ENCODE measurements around the gene PADI4. TPM values are rescaled to one million over a fixed set of nuclear protein-coding genes. Genes with fewer than 3 reads are reported as not detected.

PADI4 gene
- total RNA-seq, 1 experiment from 2014 or later, result not detected

GRCh38 chr1:17260738-17261137 is 47.3 kb upstream of the PADI4 start:
- Histone ChIP-seq H3K36me3 (ENCODE audit: control insufficient read depth, insufficient read depth, low read length) (no peaks in the 10 kb centered on the region), H3K4me3 (ENCODE audit: low read depth in 2 of 2, low read length in 2 of 2) (no peak overlapping the region), H3K4me1 (ENCODE audit: control insufficient read depth, insufficient read depth, low read length) (peaks cover 2% of the 10 kb centered on the region; the same call in 1 of the 2 replicates), H3K9me3 (ENCODE audit: control insufficient read depth, insufficient read depth, low read depth, low read length) (no peaks in the 10 kb centered on the region), H3K27ac (ENCODE audit: low read length) (no peak overlapping the region), H3K27me3 (ENCODE audit: control insufficient read depth, insufficient read depth, low read length) (no peaks in the 10 kb centered on the region)
- ATAC-seq (no peak), DNase-seq (ENCODE audit: low read depth, low spot score) (no peak)
- ChIA-PET CTCF (no interaction called here), POLR2A (interaction anchor here (0.5 kb wide), 1 partner anchor 48 kb away, joined by 4 read pairs; no protein-coding TSS in a partner anchor)
- no TSS peak for BruUV-seq (replicated peaks)
- TF ChIP-seq SIN3A (IDR thresholded peaks at IDR 0.05; ENCODE audit: borderline replicate concordance, insufficient read depth, low read depth, low read length) (no peak), CTCF (IDR thresholded peaks at IDR 0.05) (no peak), POLR2AphosphoS5 (IDR thresholded peaks at IDR 0.05; ENCODE audit: low read depth, low read length) (no peak), REST (IDR thresholded peaks at IDR 0.05; ENCODE audit: insufficient read depth in 1 of 2, low read depth in 2 of 2, low read length in 1 of 2) (no peak), TCF7L2 (IDR thresholded peaks at IDR 0.05; ENCODE audit: low read depth, low read length) (no peak)
- in situ Hi-C loops (cut with HindIII; ENCODE audit: low pct_unique_long_range_greater_than_20kb, low sequenced_read_pairs) (no loop called here), intact Hi-C loops (cut with micrococcal nuclease; ENCODE audit: unreplicated experiment) (no loop called here)

- no peak overlapping the region for H3K4me3 ChIP-seq (ENCODE audit: low read depth in 2 of 2, low read length in 2 of 2)
- CTCF ChIA-PET, result no interaction called here
- intact Hi-C loops (cut with micrococcal nuclease; ENCODE audit: unreplicated experiment) (no loop called here), in situ Hi-C loops (cut with HindIII; ENCODE audit: low pct_unique_long_range_greater_than_20kb, low sequenced_read_pairs) (no loop called here)
- no peaks in the 10 kb centered on the region for H3K27me3 ChIP-seq (ENCODE audit: control insufficient read depth, insufficient read depth, low read length)
- no peak for ATAC-seq
- BruUV-seq (replicated peaks), result no TSS peak
- H3K4me1 ChIP-seq (ENCODE audit: control insufficient read depth, insufficient read depth, low read length), result no peaks in the 10 kb centered on the region
- POLR2A ChIA-PET, result no interaction called here
- no peak for TF ChIP-seq TCF7L2 (IDR thresholded peaks at IDR 0.05; ENCODE audit: low read depth, low read length)
- no peak for TF ChIP-seq REST (IDR thresholded peaks at IDR 0.05; ENCODE audit: insufficient read depth in 1 of 2, low read depth in 2 of 2, low read length in 1 of 2)
- no peak for TF ChIP-seq POLR2AphosphoS5 (IDR thresholded peaks at IDR 0.05; ENCODE audit: low read depth, low read length)
- no peak for TF ChIP-seq SIN3A (IDR thresholded peaks at IDR 0.05; ENCODE audit: borderline replicate concordance, insufficient read depth, low read depth, low read length)
- TF ChIP-seq CTCF (IDR thresholded peaks at IDR 0.05), result no peak
- DNase-seq (ENCODE audit: low read depth, low spot score), result no peak
- H3K36me3 ChIP-seq (ENCODE audit: control insufficient read depth, insufficient read depth, low read length), result no peaks in the 10 kb centered on the region
- no peak overlapping the region for H3K27ac ChIP-seq (ENCODE audit: low read length)
- no peaks in the 10 kb centered on the region for H3K9me3 ChIP-seq (ENCODE audit: control insufficient read depth, insufficient read depth, low read depth, low read length)
Measured at GRCh38 chr1:17263936-17264335, 44.1 kb upstream of the PADI4 start.

Data from Panc1 (cell line).